B cell (primary cell): ENCODE measurements around the gene TK2. TPM values are rescaled to one million over a fixed set of nuclear protein-coding genes. Genes with fewer than 3 reads are reported as not detected.

Experiments used
- ATAC-seq: fragments of 200-7000 bp; cut with Tn5 transposase; one replicate; pipeline ENCODE4 v1.10.0; 2021; ENCODE audit warnings: low read depth, mild to moderate bottlenecking, moderate number of reproducible peaks, moderate library complexity
- CTCF ChIA-PET: fragments of 350-600 bp; sonication (Branson Sonifier 250); formaldehyde crosslinking; loops from one replicate; lab custom pipeline; 2021; ENCODE audit warnings: antibody characterized with exemption, inconsistent platforms; lab: Charles Lee
- POLR2A ChIA-PET: fragments of 350-600 bp; sonication (Branson Sonifier 250); formaldehyde crosslinking; loops from one replicate; lab custom pipeline; 2021; ENCODE audit warnings: antibody characterized with exemption; lab: Charles Lee
- DNase-seq: peaks from one replicate; pipeline ENCODE4 v3.0.0; 2013
- H2AFZ ChIP-seq: 2 replicates; pipeline ENCODE4 v1.6.1; 2012; ENCODE audit warnings: mild to moderate bottlenecking, low read depth, low read length; ENCODE audit not compliant: insufficient read depth, poor library complexity, severe bottlenecking
- H3K27ac ChIP-seq, 2 donors: 1 replicate in 1 of 2; 2 replicates in 1 of 2; pipeline ENCODE4 v1.5.1; 2012 to 2013; ENCODE audit warnings: low read length in 2 of 2, mild to moderate bottlenecking in 2 of 2, moderate library complexity in 1 of 2
- H3K27me3 ChIP-seq, 4 experiments: fragments of 200-600 bp in 1 of 4; sonication (generic) in 1 of 4; replicated peaks in 1 of 4; 1 replicate in 2 of 4; 2 replicates in 2 of 4; pipeline versions ENCODE4 v1.6.1 to v1.7.0; 2013 to 2016; ENCODE audit warnings: low read length in 3 of 4, mild to moderate bottlenecking in 2 of 4, mixed read lengths in 1 of 4, moderate library complexity in 1 of 4; ENCODE audit not compliant: insufficient read depth in 4 of 4, control insufficient read depth in 3 of 4; ENCODE audit errors: control extremely low read depth in 1 of 4
- H3K36me3 ChIP-seq, 2 experiments: replicated peaks in 1 of 2; 1 replicate in 1 of 2; 2 replicates in 1 of 2; pipeline versions ENCODE4 v1.6.1 to v1.7.1; 2013; ENCODE audit warnings: low read length in 1 of 2; ENCODE audit not compliant: insufficient read depth in 2 of 2, control insufficient read depth in 1 of 2; ENCODE audit errors: control extremely low read depth in 1 of 2, extremely low read depth in 1 of 2
- H3K4me1 ChIP-seq, 2 donors: fragments of 200-600 bp in 1 of 2; sonication (generic) in 1 of 2; 1 replicate in 1 of 2; 2 replicates in 1 of 2; pipeline versions ENCODE4 v1.5.1 to v1.6.1; 2013 to 2017; ENCODE audit warnings: low read length in 2 of 2; ENCODE audit not compliant: control insufficient read depth in 2 of 2, insufficient read depth in 2 of 2
- H3K4me2 ChIP-seq: replicated peaks from 2 replicates; pipeline ENCODE3; 2012; ENCODE audit warnings: mild to moderate bottlenecking, low read depth, low read length; ENCODE audit not compliant: poor library complexity, severe bottlenecking
- H3K4me3 ChIP-seq, 5 experiments: fragments of 200-600 bp in 1 of 5; sonication (generic) in 1 of 5; 1 replicate in 3 of 5; 2 replicates in 2 of 5; pipeline versions ENCODE4 v1.5.1 to v1.7.0; 2011 to 2016; ENCODE audit warnings: low read length in 4 of 5, mild to moderate bottlenecking in 4 of 5, low read depth in 2 of 5, control low read depth in 1 of 5, moderate library complexity in 1 of 5; ENCODE audit not compliant: insufficient read depth in 1 of 5; ENCODE audit errors: control extremely low read depth in 1 of 5, extremely low read depth in 1 of 5
- H3K79me2 ChIP-seq: fragments of 200-600 bp; sonication (generic); one replicate; pipeline ENCODE4 v1.6.0; 2016; ENCODE audit warnings: low read length; ENCODE audit not compliant: control insufficient read depth, insufficient read depth
- H3K9ac ChIP-seq: fragments of 200-600 bp; sonication (generic); 2 replicates; pipeline ENCODE4 v1.6.1; 2017; ENCODE audit warnings: mild to moderate bottlenecking, low read length, moderate library complexity
- H3K9me3 ChIP-seq, 3 donors: one replicate each; pipeline versions ENCODE4 v1.6.1 to v1.7.1; 2013; ENCODE audit warnings: low read length in 2 of 3; ENCODE audit not compliant: control insufficient read depth in 2 of 3, insufficient read depth in 1 of 3; ENCODE audit errors: control extremely low read depth in 1 of 3
- H4K20me1 ChIP-seq: 2 replicates; pipeline ENCODE4 v1.6.0; 2012; ENCODE audit warnings: mild to moderate bottlenecking, low read length; ENCODE audit not compliant: insufficient read depth, control insufficient read depth, poor library complexity, severe bottlenecking
- H3K27ac Mint-ChIP-seq: one replicate; pipeline ENCODE4 v1.8.0; 2021; ENCODE audit warnings: mixed read lengths
- H3K27me3 Mint-ChIP-seq: one replicate; pipeline ENCODE4 v1.8.0; 2021; ENCODE audit warnings: mixed read lengths
- H3K4me1 Mint-ChIP-seq: one replicate; pipeline ENCODE4 v1.8.0; 2021; ENCODE audit warnings: mixed read lengths
- H3K4me3 Mint-ChIP-seq: one replicate; pipeline ENCODE4 v1.8.0; 2021; ENCODE audit warnings: mixed read lengths
- H3K9me3 Mint-ChIP-seq: one replicate; pipeline ENCODE4 v1.8.0; 2022; ENCODE audit warnings: mixed read lengths; ENCODE audit not compliant: insufficient read depth
- CTCF ChIP-seq: fragments of 200-600 bp; IDR thresholded peaks from one replicate; pipeline ENCODE4 v1.8.0; 2022; ENCODE audit warnings: antibody characterized with exemption, mild to moderate bottlenecking
- EZH2 ChIP-seq: IDR thresholded peaks from 2 replicates; pipeline ENCODE4 v1.6.1; 2012; ENCODE audit warnings: borderline replicate concordance, low read depth, mild to moderate bottlenecking, moderate library complexity, low read length; ENCODE audit not compliant: insufficient read depth, poor library complexity, severe bottlenecking
- WGBS: methylation state at CpG from one replicate; pipeline ENCODE4 v1.1.5; 2013; ENCODE audit warnings: missing lambda C conversion rate; ENCODE audit not compliant: insufficient coverage; 5-methylcytosine and 5-hydroxymethylcytosine counted together
- intact Hi-C: fragments of 100-400 bp; cut with micrococcal nuclease; formaldehyde crosslinking; loops from one replicate; pipeline ENCODE4 v1.10.0; 2022
- polyA plus RNA-seq: library from polyadenylated mRNA; depleted of rRNA; stranded (reverse); fragments of >200 nt; gene quantifications from 2 replicates; pipeline ENCODE4 v1.2.3, GENCODE V29; 2012
- total RNA-seq, 2 donors: library from RNA; stranded (reverse); fragments of 120-200 nt in 1 of 2; gene quantifications; 1 replicate in 1 of 2; 2 replicates in 1 of 2; pipeline versions ENCODE4 v1.2.3 to v1.2.4, GENCODE V29; 2013 to 2022

Gene TK2
- total and polyA plus RNA-seq, 2 donors (not counting 1 experiment from before 2014, with no cell fraction given): 2.9 to 9.7 TPM

GRCh38 chr16:66551348-66551759 lies 1.4 kb upstream of the TK2 start:
- Histone ChIP-seq H3K27me3 (no peaks in the 10 kb centered on the region), H3K4me2 (peak overlapping the region; percentile 83), H2AFZ (peak overlapping the region; percentile 89), H3K36me3 (peaks cover 0 to 3% of the 10 kb centered on the region in 2 experiments), H3K4me3 (peak overlapping the region in 2 of 5 experiments; percentile 70 to 92), H3K27ac (peak overlapping the region in 1 of 2 donors; percentile 75), H4K20me1 (peaks cover 8% of the 10 kb centered on the region), H3K79me2 (peaks cover 43% of the 10 kb centered on the region), H3K9me3 (no peaks in the 10 kb centered on the region), H3K9ac (peak overlapping the region; percentile 74), H3K4me1 (peaks cover 63 to 71% of the 10 kb centered on the region in 2 donors)
- H3K27ac Mint-ChIP-seq: peak overlapping the region; percentile 98
- peaks cover 84% of the 10 kb centered on the region for H3K4me1 Mint-ChIP-seq
- peak overlapping the region; percentile 95 for H3K4me3 Mint-ChIP-seq
- DNase-seq: peak; percentile 76
- TF ChIP-seq EZH2 (no peak), CTCF (no peak)
- no peaks in the 10 kb centered on the region for H3K9me3 Mint-ChIP-seq
- ChIA-PET CTCF (interaction anchor here (0.7 to 6.6 kb wide), 18 partner anchors 11 to 177 kb away, joined by 3 to 46 read pairs (median 8); no protein-coding TSS in a partner anchor), POLR2A (interaction anchor here (0.6 to 2.7 kb wide), 10 partner anchors 21 to 53 kb away, joined by 3 to 22 read pairs (median 4); partner anchors contain the start of gene CMTM3)
- intact Hi-C loops: no loop called here
- 10% methylated on average over 5 of the region's 6 CpGs for WGBS
- no peaks in the 10 kb centered on the region for H3K27me3 Mint-ChIP-seq
- peak; percentile 34 for ATAC-seq

- Histone ChIP-seq H3K4me3 (peak overlapping the region in 3 of 5 experiments; percentile 62 to 72 (median 71)), H3K79me2 (peaks cover 21% of the 10 kb centered on the region), H4K20me1 (no peaks in the 10 kb centered on the region), H3K27me3 (no peaks in the 10 kb centered on the region), H2AFZ (peak overlapping the region; percentile 88), H3K4me2 (peak overlapping the region; percentile 89), H3K9me3 (no peaks in the 10 kb centered on the region), H3K36me3 (no peaks in the 10 kb centered on the region), H3K4me1 (peaks cover 76 to 90% of the 10 kb centered on the region in 2 donors), H3K27ac (peak overlapping the region; percentile 73 to 85), H3K9ac (peak overlapping the region; percentile 73)
- DNase-seq (no peak), ATAC-seq (no peak)
- peaks cover 81% of the 10 kb centered on the region for H3K4me1 Mint-ChIP-seq
- POLR2A ChIA-PET: interaction anchor here (0.7 to 3.1 kb wide), 3 partner anchors 10 to 32 kb away, joined by 3 to 21 read pairs (median 6); no protein-coding TSS in a partner anchor
- intact Hi-C loops: loop anchor here (1.0 to 2.0 kb wide), 2 partner anchors 10 to 56 kb away; partner anchors contain the start of gene CMTM3
- 19% methylated on average over 5 of the region's 9 CpGs for WGBS
- no peaks in the 10 kb centered on the region for H3K27me3 Mint-ChIP-seq
- H3K9me3 Mint-ChIP-seq: no peaks in the 10 kb centered on the region
- peak overlapping the region; percentile 87 for H3K4me3 Mint-ChIP-seq
- CTCF ChIA-PET: interaction anchor here (1.0 to 6.6 kb wide), 6 partner anchors 9 to 143 kb away, joined by 3 to 46 read pairs (median 6); no protein-coding TSS in a partner anchor
- peak overlapping the region; percentile 90 for H3K27ac Mint-ChIP-seq
- no peak for TF ChIP-seq EZH2
- TF ChIP-seq CTCF: no peak
These were observed 1.1 kb downstream of the TK2 start for GRCh38 chr16:66548868-66549267.
